Stomach (tissue), 9 donors: Measurements from ENCODE around the gene MYH14. TPM values are rescaled to one million over a fixed set of nuclear protein-coding genes. Genes with fewer than 3 reads are reported as not detected.
A peak's percentile ranks its signal among the peaks of the same experiment; 100 is the strongest.

Experiments
- DNase-seq, 2 donors: peaks; one replicate each; pipeline versions ENCODE4 v3.0.0 to v3.0.0-alpha.2; 2013 to 2019
- H3K27ac ChIP-seq, 5 donors: fragments of 200-600 bp in 4 of 5; sonication (generic) in 4 of 5; one replicate each; pipeline ENCODE4 v1.5.1; 2013 to 2019; ENCODE audit warnings: mild to moderate bottlenecking in 1 of 5, moderate library complexity in 1 of 5
- H3K27me3 ChIP-seq, 3 donors: fragments of 200-600 bp; sonication (generic); one replicate each; pipeline ENCODE4 v1.5.1; 2017 to 2019; ENCODE audit warnings: mixed run types in 1 of 3
- H3K36me3 ChIP-seq, 4 donors: fragments of 200-600 bp; sonication (generic); 1 replicate in 3 of 4; 2 replicates in 1 of 4; pipeline ENCODE4 v1.5.1; 2016 to 2019
- H3K4me1 ChIP-seq, 4 donors: fragments of 200-600 bp; sonication (generic); one replicate each; pipeline ENCODE4 v1.5.1; 2016 to 2019
- H3K4me3 ChIP-seq, 4 donors: fragments of 200-600 bp; sonication (generic) in 3 of 4; one replicate each; pipeline ENCODE4 v1.5.1; 2016 to 2019; ENCODE audit warnings: mild to moderate bottlenecking in 1 of 4
- H3K9me3 ChIP-seq, 4 donors: fragments of 200-600 bp; sonication (generic); one replicate each; pipeline ENCODE4 v1.5.1; 2016 to 2019
- EP300 ChIP-seq: sonication (generic); formaldehyde crosslinking; IDR thresholded peaks from one replicate; pipeline ENCODE4 v1.6.1; 2017; ENCODE audit warnings: antibody characterized with exemption
- POLR2A ChIP-seq, 4 donors: fragments of 450-650 bp; IDR thresholded peaks; one replicate each; pipeline ENCODE4 v1.6.1; 2016; ENCODE audit warnings: antibody characterized with exemption in 4 of 4, control low read depth in 2 of 4, mild to moderate bottlenecking in 1 of 4, moderate library complexity in 1 of 4
- POLR2AphosphoS5 ChIP-seq, 3 donors: sonication (generic); formaldehyde crosslinking; IDR thresholded peaks; one replicate each; pipeline ENCODE4 v1.6.1; 2016; ENCODE audit warnings: antibody characterized with exemption in 3 of 3
- WGBS, 5 donors: extraction: QIAGEN DNeasy Blood & Tissue Kit in 3 of 5; methylation state at CpG; one replicate each; pipeline versions ENCODE4 v1.1.5 to v1.1.7; 2013 to 2018; 5-methylcytosine and 5-hydroxymethylcytosine counted together
- intact Hi-C: fragments of 100-400 bp; cut with DNase I; formaldehyde crosslinking; loops from one replicate; pipeline ENCODE4 v1.15.1; 2023; ENCODE audit warnings: low total_unique reads
- polyA plus RNA-seq, 3 donors: library from polyadenylated mRNA; stranded (reverse); fragments of 200-250 nt; gene quantifications; one replicate each; pipeline ENCODE4 v1.2.3, GENCODE V29; 2013
- total RNA-seq, 5 donors: library from RNA; depleted of rRNA; stranded (reverse); fragments of >200 nt; gene quantifications; one replicate each; pipeline versions ENCODE4 v1.1.0 to v1.2.3, GENCODE V29; 2014 to 2016
- TF ChIP-seq, protein P1 (sequence below), 7 experiments: fragments of 450-650 bp in 4 of 7; fragments of 200-600 bp in 3 of 7; sonication (generic) in 3 of 7; IDR thresholded peaks; one replicate each; pipeline ENCODE4 v1.5.1; 2016 to 2019; ENCODE audit warnings: antibody characterized with exemption in 7 of 7, control low read depth in 2 of 7, mild to moderate bottlenecking in 1 of 7
- donor health status: healthy with polysubstance abuse.
- donor health status: Bipolar disorder and iron deficiency.
- donor health status: healthy.

The MYH14 gene
- total and polyA plus RNA-seq, 8 donors: 21.6 to 392 (median 43.4) TPM

DNA sequence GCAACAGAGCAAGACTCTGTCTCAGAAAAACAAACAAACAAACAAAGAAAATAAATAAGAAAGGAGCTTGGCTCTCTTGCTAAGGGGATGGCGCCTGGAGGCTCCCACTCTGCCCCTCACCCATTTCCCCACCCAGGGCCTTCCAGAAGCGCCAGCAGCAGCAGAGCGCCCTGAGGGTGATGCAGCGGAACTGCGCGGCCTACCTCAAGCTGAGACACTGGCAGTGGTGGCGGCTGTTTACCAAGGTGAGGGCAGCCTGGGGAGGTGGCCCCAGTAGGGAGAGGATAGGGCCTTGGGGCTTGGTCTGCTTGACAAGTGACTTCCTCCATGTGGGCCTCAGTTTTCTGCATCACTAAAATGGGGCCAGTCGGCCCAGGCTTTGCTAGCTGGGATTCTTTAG is 59.8 kb downstream of the MYH14 start:
- 89 to 97% (median 94%) methylated on average over 8 of the region's 8 CpGs for WGBS, 5 donors
- no peaks in the 10 kb centered on the region for H3K4me1 ChIP-seq
- H3K4me3 ChIP-seq: no peak overlapping the region
- DNase-seq: no peak
- intact Hi-C loops: no loop called here
- no peaks in the 10 kb centered on the region for H3K9me3 ChIP-seq
- H3K27ac ChIP-seq: no peak overlapping the region
- no peak for TF ChIP-seq POLR2AphosphoS5 (IDR thresholded peaks at IDR 0.05)
- TF ChIP-seq, protein P1, sequence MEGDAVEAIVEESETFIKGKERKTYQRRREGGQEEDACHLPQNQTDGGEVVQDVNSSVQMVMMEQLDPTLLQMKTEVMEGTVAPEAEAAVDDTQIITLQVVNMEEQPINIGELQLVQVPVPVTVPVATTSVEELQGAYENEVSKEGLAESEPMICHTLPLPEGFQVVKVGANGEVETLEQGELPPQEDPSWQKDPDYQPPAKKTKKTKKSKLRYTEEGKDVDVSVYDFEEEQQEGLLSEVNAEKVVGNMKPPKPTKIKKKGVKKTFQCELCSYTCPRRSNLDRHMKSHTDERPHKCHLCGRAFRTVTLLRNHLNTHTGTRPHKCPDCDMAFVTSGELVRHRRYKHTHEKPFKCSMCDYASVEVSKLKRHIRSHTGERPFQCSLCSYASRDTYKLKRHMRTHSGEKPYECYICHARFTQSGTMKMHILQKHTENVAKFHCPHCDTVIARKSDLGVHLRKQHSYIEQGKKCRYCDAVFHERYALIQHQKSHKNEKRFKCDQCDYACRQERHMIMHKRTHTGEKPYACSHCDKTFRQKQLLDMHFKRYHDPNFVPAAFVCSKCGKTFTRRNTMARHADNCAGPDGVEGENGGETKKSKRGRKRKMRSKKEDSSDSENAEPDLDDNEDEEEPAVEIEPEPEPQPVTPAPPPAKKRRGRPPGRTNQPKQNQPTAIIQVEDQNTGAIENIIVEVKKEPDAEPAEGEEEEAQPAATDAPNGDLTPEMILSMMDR (IDR thresholded peaks at IDR 0.05): no peak
- peaks cover 0 to 15% (median 0%) of the 10 kb centered on the region in 3 donors for H3K27me3 ChIP-seq
- peaks cover 7 to 73% (median 46%) of the 10 kb centered on the region in 4 donors for H3K36me3 ChIP-seq

DNA sequence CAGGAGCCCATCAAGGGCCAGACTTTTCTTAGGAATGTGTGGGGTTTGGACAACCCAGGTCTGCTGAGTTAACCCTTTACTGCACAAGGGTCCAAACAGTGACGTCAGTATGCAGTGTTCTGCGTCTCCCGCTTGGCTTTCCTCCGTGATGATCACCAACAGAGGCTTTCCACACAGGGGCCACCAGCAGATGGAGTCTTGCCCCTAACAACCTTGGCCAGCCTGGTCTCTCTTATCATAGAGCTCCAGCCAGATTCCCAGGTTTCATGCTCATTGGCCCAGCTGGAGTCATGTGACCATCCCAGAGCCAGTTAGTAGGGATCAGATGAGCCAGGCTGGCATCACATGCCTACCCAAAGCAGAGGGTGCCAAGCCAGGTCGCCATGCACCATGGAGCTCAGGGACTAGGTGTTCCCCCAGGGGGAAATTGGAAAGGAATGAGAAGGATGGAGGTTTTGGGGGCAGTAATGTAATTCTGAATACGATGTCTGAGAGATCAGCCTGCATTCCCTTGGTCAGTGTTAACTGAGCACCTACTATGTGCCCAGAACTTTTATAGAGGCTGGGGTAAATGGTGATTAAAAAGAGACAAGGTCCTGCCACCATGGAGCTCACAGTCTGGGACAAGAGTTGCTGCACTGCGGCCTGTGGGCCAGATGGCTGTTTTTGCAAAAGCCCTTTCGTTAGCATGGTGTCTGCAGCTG is 61.2 kb downstream of the MYH14 start:
- Histone ChIP-seq H3K27ac (no peak overlapping the region), H3K36me3 (peaks cover 12 to 76% (median 51%) of the 10 kb centered on the region in 4 donors), H3K4me3 (no peak overlapping the region), H3K27me3 (peaks cover 0 to 25% (median 0%) of the 10 kb centered on the region in 3 donors), H3K9me3 (no peaks in the 10 kb centered on the region), H3K4me1 (no peaks in the 10 kb centered on the region)
- intact Hi-C loops: no loop called here
- 79 to 90% (median 88%) methylated on average over 8 of the region's 8 CpGs for WGBS, 5 donors
- peak in 1 of 2 donors; percentile 14 for DNase-seq
- TF ChIP-seq POLR2A (IDR thresholded peaks at IDR 0.05): no peak
- TF ChIP-seq, protein P1 (IDR thresholded peaks at IDR 0.05): no peak
- TF ChIP-seq POLR2AphosphoS5 (IDR thresholded peaks at IDR 0.05): no peak
- TF ChIP-seq EP300: no peak

DNA sequence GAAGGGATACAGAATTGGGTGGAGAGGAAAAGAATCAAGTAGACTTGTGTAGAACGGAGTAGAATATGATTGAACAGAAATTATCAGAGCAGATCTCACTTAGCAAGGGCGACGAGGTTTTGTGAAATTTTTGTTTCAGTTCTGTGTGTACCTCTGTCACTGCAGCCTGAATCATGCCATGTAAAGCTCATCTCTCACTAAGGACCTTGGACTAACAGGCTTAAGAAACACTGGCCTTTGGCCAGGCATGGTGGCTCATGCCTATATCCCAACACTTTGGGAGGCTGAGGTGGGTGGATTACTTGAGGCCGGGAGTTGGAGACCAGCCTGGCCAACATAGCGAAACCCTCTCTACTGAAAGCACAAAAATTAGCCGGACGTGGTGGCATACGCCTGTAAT is 62.6 kb downstream of the MYH14 start:
- H3K4me3 ChIP-seq: no peak overlapping the region
- H3K4me1 ChIP-seq: no peaks in the 10 kb centered on the region
- intact Hi-C loops: no loop called here
- TF ChIP-seq, protein P1 (IDR thresholded peaks at IDR 0.05): no peak
- no peak for TF ChIP-seq POLR2A (IDR thresholded peaks at IDR 0.05)
- no peak for TF ChIP-seq POLR2AphosphoS5 (IDR thresholded peaks at IDR 0.05)
- TF ChIP-seq EP300: no peak
- 88 to 95% (median 93%) methylated on average over 8 of the region's 8 CpGs for WGBS, 5 donors
- no peak for DNase-seq
- peaks cover 12 to 75% (median 52%) of the 10 kb centered on the region in 4 donors for H3K36me3 ChIP-seq
- H3K27me3 ChIP-seq: peaks cover 0 to 31% (median 0%) of the 10 kb centered on the region in 3 donors
- no peaks in the 10 kb centered on the region for H3K9me3 ChIP-seq
- no peak overlapping the region for H3K27ac ChIP-seq

DNA sequence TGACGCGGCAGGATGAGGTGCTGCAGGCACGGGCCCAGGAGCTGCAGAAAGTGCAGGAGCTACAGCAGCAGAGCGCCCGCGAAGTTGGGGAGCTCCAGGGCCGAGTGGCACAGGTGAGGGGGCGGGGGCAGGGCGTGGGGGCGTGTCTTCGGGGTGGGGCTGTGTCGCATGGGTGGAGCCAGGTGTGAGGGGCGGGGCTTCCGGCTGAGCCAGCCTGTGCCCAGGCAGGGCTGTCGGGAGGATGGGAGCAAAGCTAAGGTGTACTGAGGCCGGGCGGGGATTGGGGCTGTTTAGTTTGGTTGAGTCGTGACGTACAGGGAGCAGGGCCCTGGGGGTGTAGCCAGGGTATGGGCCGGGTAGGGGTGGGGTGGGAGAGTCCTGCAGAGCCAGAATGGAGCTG is 63.5 kb downstream of the MYH14 start:
- intact Hi-C loops: no loop called here
- H3K4me1 ChIP-seq: no peaks in the 10 kb centered on the region
- no peaks in the 10 kb centered on the region for H3K9me3 ChIP-seq
- peaks cover 0 to 36% (median 0%) of the 10 kb centered on the region in 3 donors for H3K27me3 ChIP-seq
- H3K27ac ChIP-seq: no peak overlapping the region
- TF ChIP-seq, protein P1 (IDR thresholded peaks at IDR 0.05): no peak
- no peak for TF ChIP-seq POLR2AphosphoS5 (IDR thresholded peaks at IDR 0.05)
- DNase-seq: peak; percentile 30
- no peak overlapping the region for H3K4me3 ChIP-seq
- WGBS, 5 donors: 36 to 56% (median 46%) methylated on average over 18 to 20 of the region's 20 CpGs
- H3K36me3 ChIP-seq: peaks cover 10 to 77% (median 54%) of the 10 kb centered on the region in 4 donors
